Jurkat, Clone E6-1 (cell line): Measurements from ENCODE around the gene OR5B12.

Experiments used
- DNase-seq: peaks from one replicate; pipeline ENCODE4 v3.0.0-alpha.2; 2011; ENCODE audit warnings: low read depth, low spot score
- H3K4me3 ChIP-seq: 2 replicates; pipeline ENCODE4 v1.5.1; 2011; ENCODE audit warnings: mild to moderate bottlenecking, low read length, control low read depth, moderate library complexity

OR5B12 gene

DNA sequence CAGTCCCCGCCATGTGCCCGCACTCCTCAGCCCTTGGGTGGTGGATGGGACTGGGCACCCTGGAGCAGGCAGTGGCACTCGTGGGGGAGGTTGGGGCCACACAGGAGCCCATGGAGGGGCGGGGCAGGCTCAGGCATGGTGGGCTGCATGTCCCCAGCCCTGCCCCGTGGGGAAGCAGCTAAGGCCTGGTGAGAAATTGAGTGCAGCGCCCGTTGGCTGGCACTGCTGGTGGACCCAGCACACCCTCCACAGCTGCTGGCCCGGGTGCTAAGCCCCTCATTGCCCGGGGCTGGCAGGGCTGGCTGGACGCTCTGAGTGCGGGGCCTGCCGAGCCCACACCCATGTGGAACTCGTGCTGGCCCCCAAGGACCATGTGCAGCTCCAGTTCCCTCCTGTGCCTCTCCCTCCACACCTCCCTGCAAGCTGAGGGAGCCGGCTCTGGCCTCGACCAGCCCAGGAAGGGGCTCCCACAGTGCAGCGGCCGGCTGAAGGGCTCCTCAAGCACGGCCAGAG, 51.4 kb downstream of the OR5B12 start:
- no peak overlapping the region for H3K4me3 ChIP-seq
- DNase-seq = no peak
